GM12878 (cell line): ENCODE measurements around the gene PLA2G6. TPM values are rescaled to one million over a fixed set of nuclear protein-coding genes. Genes with fewer than 3 reads are reported as not detected.

ENCODE experiments used
- ATAC-seq: fragments of 200-7000 bp; cut with Tn5 transposase; 3 replicates; pipeline ENCODE4 v1.9.1; 2020; ENCODE audit warnings: mild to moderate bottlenecking, moderate library complexity
- BruUV-seq: library from RNA; stranded (reverse); fragments of 400-500 nt; replicated peaks from 2 replicates; lab custom pipeline; 2021; lab: Mats Ljungman, UMichigan
- CTCF ChIA-PET: fragments of 300-600 bp; sonication (Branson Sonifier 250); formaldehyde crosslinking; extraction: SDS; loops from one replicate; lab custom pipeline; 2021; ENCODE audit warnings: inconsistent platforms; lab: Yijun Ruan, JAX
- POLR2A ChIA-PET: fragments of 350-600 bp; formaldehyde crosslinking; extraction: SDS; loops from one replicate; lab custom pipeline; 2021; ENCODE audit warnings: inconsistent platforms; lab: Charles Lee
- RAD21 ChIA-PET: fragments of 300-600 bp; sonication (Branson Sonifier 250); formaldehyde crosslinking; loops from one replicate; lab custom pipeline; 2023; ENCODE audit warnings: antibody characterized with exemption; ENCODE audit not compliant: unreplicated experiment; lab: Charles Lee
- SMC1A ChIA-PET: fragments of 300-600 bp; sonication (Branson Sonifier 250); formaldehyde crosslinking; loops from one replicate; lab custom pipeline; 2023; ENCODE audit not compliant: unreplicated experiment, uncharacterized antibody; lab: Charles Lee
- DNase-seq: peaks from one replicate; pipeline ENCODE4 v3.0.0-alpha.2; 2011; ENCODE audit warnings: low read depth, low spot score
- FAIRE-seq: peaks from 3 replicates; lab custom pipeline; 2011; peaks lifted over from hg19 to GRCh38; lab: Jason Lieb, UNC
- H2AFZ ChIP-seq: 2 replicates; pipeline ENCODE4 v1.6.0; 2011; ENCODE audit warnings: low read depth, low read length, control low read depth; ENCODE audit not compliant: control insufficient read depth
- H3K27ac ChIP-seq: 2 replicates; pipeline ENCODE4 v1.5.1; 2011; ENCODE audit warnings: control low read depth; ENCODE audit not compliant: control insufficient read depth, insufficient read depth
- H3K27me3 ChIP-seq, 2 experiments: replicated peaks in 1 of 2; 2 replicates each; pipeline versions ENCODE4 v1.6.0 to v1.6.1; 2011; ENCODE audit warnings: low read length in 1 of 2; ENCODE audit not compliant: control insufficient read depth in 2 of 2, insufficient read depth in 2 of 2
- H3K36me3 ChIP-seq, 2 experiments: 2 replicates each; pipeline ENCODE4 v1.5.1; 2011; ENCODE audit warnings: low read length in 1 of 2; ENCODE audit not compliant: control insufficient read depth in 2 of 2, insufficient read depth in 2 of 2
- H3K4me1 ChIP-seq: 2 replicates; pipeline ENCODE4 v1.6.1; 2011; ENCODE audit warnings: mild to moderate bottlenecking, low read length, moderate library complexity, mixed read lengths; ENCODE audit not compliant: control insufficient read depth, insufficient read depth
- H3K4me2 ChIP-seq: 2 replicates; pipeline ENCODE4 v1.6.0; 2011; ENCODE audit warnings: control low read depth; ENCODE audit not compliant: control insufficient read depth, insufficient read depth
- H3K4me3 ChIP-seq: fragments of 200-600 bp; sonication (generic); 2 replicates; pipeline ENCODE4 v1.5.1; 2016
- H3K79me2 ChIP-seq: 2 replicates; pipeline ENCODE4 v1.6.0; 2011; ENCODE audit warnings: low read length; ENCODE audit not compliant: control insufficient read depth, insufficient read depth
- H3K9ac ChIP-seq: 2 replicates; pipeline ENCODE4 v1.8.0; 2011; ENCODE audit warnings: low read length, control low read depth, mixed read lengths; ENCODE audit not compliant: control insufficient read depth, insufficient read depth
- H3K9me3 ChIP-seq: replicated peaks from 3 replicates; pipeline ENCODE4 v1.5.1; 2011; ENCODE audit warnings: mild to moderate bottlenecking, low read length; ENCODE audit not compliant: control insufficient read depth, insufficient read depth
- H4K20me1 ChIP-seq: 2 replicates; pipeline ENCODE4 v1.6.0; 2011; ENCODE audit not compliant: control insufficient read depth, insufficient read depth
- ATF3 ChIP-seq: IDR thresholded peaks from 2 replicates; pipeline ENCODE4 v1.6.1; 2011; ENCODE audit warnings: low read depth, mild to moderate bottlenecking, low read length, moderate library complexity, borderline replicate concordance; ENCODE audit errors: extremely low read depth
- CREB1 ChIP-seq: IDR thresholded peaks from 2 replicates; pipeline ENCODE4 v1.6.1; 2012; ENCODE audit warnings: low read depth, mild to moderate bottlenecking, inconsistent platforms
- EGR1 ChIP-seq, 2 experiments: IDR thresholded peaks; 1 replicate in 1 of 2; 2 replicates in 1 of 2; pipeline ENCODE4 v1.6.1; 2011 to 2012; ENCODE audit warnings: low read depth in 2 of 2, low read length in 2 of 2, borderline replicate concordance in 1 of 2, mild to moderate bottlenecking in 1 of 2, moderate library complexity in 1 of 2
- EP300 ChIP-seq, 2 experiments: fragments of 150-350 bp in 1 of 2; IDR thresholded peaks; 2 replicates each; pipeline ENCODE4 v1.6.1; 2011 to 2012; ENCODE audit warnings: low read depth in 2 of 2, low read length in 2 of 2, borderline replicate concordance in 1 of 2, improper control_type of control experiment in 1 of 2, inconsistent platforms in 1 of 2; ENCODE audit not compliant: control insufficient read depth in 1 of 2
- MTA3 ChIP-seq: IDR thresholded peaks from 2 replicates; pipeline ENCODE4 v1.6.1; 2012; ENCODE audit warnings: low read length, inconsistent platforms, borderline replicate concordance
- NR2C2 ChIP-seq: IDR thresholded peaks from 2 replicates; pipeline ENCODE4 v1.6.1; 2011; ENCODE audit warnings: borderline replicate concordance, low read depth; ENCODE audit not compliant: control insufficient read depth, insufficient read length
- PKNOX1 ChIP-seq: fragments of 450-650 bp; IDR thresholded peaks from 2 replicates; pipeline ENCODE4 v1.6.1; 2016; ENCODE audit warnings: mild to moderate bottlenecking
- POLR2AphosphoS5 ChIP-seq: IDR thresholded peaks from 2 replicates; pipeline ENCODE4 v1.6.1; 2011; ENCODE audit warnings: mild to moderate bottlenecking, low read length, inconsistent platforms
- RAD21 ChIP-seq: IDR thresholded peaks from 2 replicates; pipeline ENCODE4 v1.6.1; 2011; ENCODE audit warnings: mild to moderate bottlenecking, low read depth, low read length, moderate library complexity; ENCODE audit not compliant: insufficient read depth
- RB1 ChIP-seq: fragments of 450-650 bp; formaldehyde crosslinking; IDR thresholded peaks from 2 replicates; pipeline ENCODE4 v1.6.1; 2017; ENCODE audit warnings: mild to moderate bottlenecking, borderline replicate concordance
- SREBF1 ChIP-seq: IDR thresholded peaks from 2 replicates; pipeline ENCODE4 v1.6.1; 2012; ENCODE audit warnings: mild to moderate bottlenecking, low read length
- SRF ChIP-seq, 2 experiments: IDR thresholded peaks; 2 replicates each; pipeline ENCODE4 v1.6.1; 2011; ENCODE audit warnings: low read depth in 2 of 2, low read length in 2 of 2, mild to moderate bottlenecking in 1 of 2, moderate library complexity in 1 of 2
- WGBS: methylation state at CpG from one replicate; pipeline ENCODE4 v1.1.6; 2016; ENCODE audit warnings: low lambda C conversion rate; ENCODE audit not compliant: insufficient replicate concordance, insufficient coverage; ENCODE audit errors: missing lambda C conversion rate; 5-methylcytosine and 5-hydroxymethylcytosine counted together
- in situ Hi-C: fragments of 300-500 bp; cut with MboI; formaldehyde crosslinking; loops from 9 replicates; pipeline ENCODE4 v1.14.3; 2018; ENCODE audit warnings: mixed read lengths
- intact Hi-C: fragments of 100-400 bp; cut with micrococcal nuclease; formaldehyde crosslinking; loops from one replicate; pipeline ENCODE4 v1.14.2; 2022; ENCODE audit not compliant: unreplicated experiment
- polyA plus RNA-seq, 11 experiments: library from polyadenylated mRNA; depleted of rRNA in 4 of 11; unstranded in 6 of 11; stranded (reverse) in 5 of 11; fragments of >200 nt; fragmentation: Nextera tagmentation in 4 of 11; fragmentation: Illumina TruSeq in 1 of 11; extraction: Ambion mirVana in 4 of 11; extraction: Trizol in 1 of 11; gene quantifications; 1 replicate in 1 of 11; 2 replicates in 10 of 11; pipeline versions ENCODE4 v1.2.1 to v1.2.3, GENCODE V29; 2011 to 2016; ENCODE audit warnings: inconsistent platforms in 2 of 11, missing spikeins in 2 of 11, low read depth in 1 of 11
- total RNA-seq, 4 experiments: library from RNA; depleted of rRNA in 3 of 4; stranded (reverse); fragments of >200 nt in 3 of 4; fragmentation: Illumina TruSeq in 1 of 4; extraction: Trizol in 1 of 4; gene quantifications; 2 replicates each; pipeline versions ENCODE4 v1.2.1 to v1.2.3, GENCODE V29; 2013 to 2021
- TF ChIP-seq, protein P1 (sequence below), 3 experiments: IDR thresholded peaks in 2 of 3; conservative IDR thresholded peaks in 1 of 3; 2 replicates each; pipeline ENCODE4 v1.5.1; 2011; ENCODE audit warnings: low read depth in 3 of 3, low read length in 3 of 3, mild to moderate bottlenecking in 3 of 3, control low read depth in 2 of 3, moderate library complexity in 2 of 3, inconsistent platforms in 1 of 3, mixed read lengths in 1 of 3; ENCODE audit not compliant: control insufficient read depth in 2 of 3, insufficient read depth in 1 of 3; ENCODE audit errors: extremely low read depth in 1 of 3
- TF ChIP-seq, protein P2 (sequence below): IDR thresholded peaks from 2 replicates; pipeline ENCODE4 v1.6.1; 2012; ENCODE audit warnings: low read depth, low read length, improper control_type of control experiment
- TF ChIP-seq, protein P3 (sequence below): IDR thresholded peaks from 2 replicates; pipeline ENCODE4 v1.6.1; 2011; ENCODE audit warnings: borderline replicate concordance, low read depth, mild to moderate bottlenecking, moderate library complexity, low read length; ENCODE audit not compliant: insufficient read depth, poor library complexity, severe bottlenecking

Gene PLA2G6
- total and polyA plus RNA-seq, 10 of the 15 experiments (the other 5 are each of a cell fraction or from before 2014, with no cell fraction given) = 0.15 to 42.2 (median 15.8) TPM

- RAD21 ChIA-PET = interaction anchor here (2.4 kb wide), 1 partner anchor 114 kb away, joined by 9 read pairs; no protein-coding TSS in a partner anchor
- FAIRE-seq = no peak
- no peaks in the 10 kb centered on the region for H3K79me2 ChIP-seq
- no peaks in the 10 kb centered on the region for H3K9me3 ChIP-seq
- H2AFZ ChIP-seq = no peak overlapping the region
- no peak for TF ChIP-seq EP300 (IDR thresholded peaks at IDR 0.05; ENCODE audit: borderline replicate concordance in 1 of 2, control insufficient read depth in 1 of 2, low read depth in 2 of 2, low read length in 2 of 2)
- no peak for TF ChIP-seq ATF3
- no peak for TF ChIP-seq RB1
- no peak for TF ChIP-seq RAD21
- no peak for TF ChIP-seq SRF (IDR thresholded peaks at IDR 0.05; ENCODE audit: low read depth in 2 of 2, low read length in 2 of 2)
- TF ChIP-seq, protein P1, sequence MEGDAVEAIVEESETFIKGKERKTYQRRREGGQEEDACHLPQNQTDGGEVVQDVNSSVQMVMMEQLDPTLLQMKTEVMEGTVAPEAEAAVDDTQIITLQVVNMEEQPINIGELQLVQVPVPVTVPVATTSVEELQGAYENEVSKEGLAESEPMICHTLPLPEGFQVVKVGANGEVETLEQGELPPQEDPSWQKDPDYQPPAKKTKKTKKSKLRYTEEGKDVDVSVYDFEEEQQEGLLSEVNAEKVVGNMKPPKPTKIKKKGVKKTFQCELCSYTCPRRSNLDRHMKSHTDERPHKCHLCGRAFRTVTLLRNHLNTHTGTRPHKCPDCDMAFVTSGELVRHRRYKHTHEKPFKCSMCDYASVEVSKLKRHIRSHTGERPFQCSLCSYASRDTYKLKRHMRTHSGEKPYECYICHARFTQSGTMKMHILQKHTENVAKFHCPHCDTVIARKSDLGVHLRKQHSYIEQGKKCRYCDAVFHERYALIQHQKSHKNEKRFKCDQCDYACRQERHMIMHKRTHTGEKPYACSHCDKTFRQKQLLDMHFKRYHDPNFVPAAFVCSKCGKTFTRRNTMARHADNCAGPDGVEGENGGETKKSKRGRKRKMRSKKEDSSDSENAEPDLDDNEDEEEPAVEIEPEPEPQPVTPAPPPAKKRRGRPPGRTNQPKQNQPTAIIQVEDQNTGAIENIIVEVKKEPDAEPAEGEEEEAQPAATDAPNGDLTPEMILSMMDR (IDR thresholded peaks at IDR 0.05 in 2 of 3, conservative IDR thresholded peaks at IDR 0.05 in 1 of 3; ENCODE audit: control insufficient read depth in 2 of 3, extremely low read depth in 1 of 3, insufficient read depth in 1 of 3, low read depth in 3 of 3, low read length in 3 of 3) = no peak
- TF ChIP-seq PKNOX1 = no peak
- no peak for TF ChIP-seq POLR2AphosphoS5
- TF ChIP-seq, protein P2, sequence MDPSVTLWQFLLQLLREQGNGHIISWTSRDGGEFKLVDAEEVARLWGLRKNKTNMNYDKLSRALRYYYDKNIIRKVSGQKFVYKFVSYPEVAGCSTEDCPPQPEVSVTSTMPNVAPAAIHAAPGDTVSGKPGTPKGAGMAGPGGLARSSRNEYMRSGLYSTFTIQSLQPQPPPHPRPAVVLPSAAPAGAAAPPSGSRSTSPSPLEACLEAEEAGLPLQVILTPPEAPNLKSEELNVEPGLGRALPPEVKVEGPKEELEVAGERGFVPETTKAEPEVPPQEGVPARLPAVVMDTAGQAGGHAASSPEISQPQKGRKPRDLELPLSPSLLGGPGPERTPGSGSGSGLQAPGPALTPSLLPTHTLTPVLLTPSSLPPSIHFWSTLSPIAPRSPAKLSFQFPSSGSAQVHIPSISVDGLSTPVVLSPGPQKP = no peak
- no peak for TF ChIP-seq CREB1
- no peak for TF ChIP-seq NR2C2
- TF ChIP-seq SREBF1 = no peak
- TF ChIP-seq, protein P3, sequence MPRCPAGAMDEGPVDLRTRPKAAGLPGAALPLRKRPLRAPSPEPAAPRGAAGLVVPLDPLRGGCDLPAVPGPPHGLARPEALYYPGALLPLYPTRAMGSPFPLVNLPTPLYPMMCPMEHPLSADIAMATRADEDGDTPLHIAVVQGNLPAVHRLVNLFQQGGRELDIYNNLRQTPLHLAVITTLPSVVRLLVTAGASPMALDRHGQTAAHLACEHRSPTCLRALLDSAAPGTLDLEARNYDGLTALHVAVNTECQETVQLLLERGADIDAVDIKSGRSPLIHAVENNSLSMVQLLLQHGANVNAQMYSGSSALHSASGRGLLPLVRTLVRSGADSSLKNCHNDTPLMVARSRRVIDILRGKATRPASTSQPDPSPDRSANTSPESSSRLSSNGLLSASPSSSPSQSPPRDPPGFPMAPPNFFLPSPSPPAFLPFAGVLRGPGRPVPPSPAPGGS = no peak
- no peak for TF ChIP-seq MTA3
- TF ChIP-seq EGR1 (IDR thresholded peaks at IDR 0.05; ENCODE audit: borderline replicate concordance in 1 of 2, low read depth in 2 of 2, low read length in 2 of 2) = no peak
- TF ChIP-seq, all 136 proteins: peak for 0
- Histone ChIP-seq H3K4me1 (no peaks in the 10 kb centered on the region), H3K36me3 (peaks cover 3 to 5% of the 10 kb centered on the region in 2 experiments; a peak in 3 of 4 replicates), H3K9ac (no peak overlapping the region), H3K27ac (no peak overlapping the region), H3K4me2 (no peak overlapping the region), H3K4me3 (no peak overlapping the region), H3K27me3 (no peaks in the 10 kb centered on the region), H4K20me1 (no peaks in the 10 kb centered on the region)
- 79% methylated on average over 3 of the region's 3 CpGs for WGBS
- no peak for DNase-seq
- no peak for ATAC-seq
- in situ Hi-C loops (no loop called here), intact Hi-C loops (no loop called here)
- ChIA-PET POLR2A (no interaction called here), SMC1A (interaction anchor here (1.5 kb wide), 1 partner anchor 176 kb away, joined by 4 read pairs; no protein-coding TSS in a partner anchor), CTCF (interaction anchor here (0.8 to 4.3 kb wide), 3 partner anchors 9 to 176 kb away, joined by 3 to 22 read pairs (median 4); no protein-coding TSS in a partner anchor)
- no TSS peak for BruUV-seq
Observed at GRCh38 chr22:38228326-38228872, 46.8 kb upstream of the PLA2G6 start.
